ENCODE results near the gene OCA2.

GRCh38 chr15:28066231-28066630 lies 32.9 kb downstream of the OCA2 start:
- TF ChIP-seq CTCF (IDR thresholded peaks at IDR 0.05), result no peak
- TF ChIP-seq POLR2A (IDR thresholded peaks at IDR 0.05), result no peak
- TF ChIP-seq EP300 (IDR thresholded peaks at IDR 0.05), result no peak
- TF ChIP-seq POLR2AphosphoS5 (IDR thresholded peaks at IDR 0.05), result no peak
